ENCODE measurements around the gene CRYBG1. TPM values are rescaled to one million over a fixed set of nuclear protein-coding genes. Genes with fewer than 3 reads are reported as not detected.

CRYBG1 gene
- total RNA-seq, 1 experiment from 2014 or later, result 5.7 TPM

DNA sequence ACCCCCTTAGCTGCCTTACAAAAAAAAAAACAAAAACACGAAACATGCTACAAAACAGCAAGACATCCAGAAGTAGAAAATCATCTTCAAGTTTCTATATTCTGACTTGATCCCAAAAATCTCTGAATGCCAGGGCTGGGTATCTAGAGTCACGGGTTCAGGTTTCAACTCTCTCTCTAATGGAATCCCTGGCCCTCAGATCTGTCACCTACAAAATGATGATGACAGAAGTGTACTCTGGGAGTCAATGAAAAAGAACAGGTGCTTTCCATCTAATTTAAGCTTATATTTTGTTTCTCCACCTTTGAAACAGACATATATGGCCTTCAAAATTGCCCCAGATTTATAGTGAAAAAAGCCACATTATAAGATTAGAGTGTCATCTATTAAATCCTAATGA lies 250.5 kb downstream of the CRYBG1 start:
- no peak overlapping the region for H3K23ac ChIP-seq (ENCODE audit: insufficient read length, low read depth, low read length)
- no peaks in the 10 kb centered on the region for H3K27me3 ChIP-seq (ENCODE audit: insufficient read depth, low read length)
- no peak overlapping the region for H3K9ac ChIP-seq (ENCODE audit: extremely low read depth, insufficient read length, low read length)
- DNase-seq, result no peak
- H3K27ac Mint-ChIP-seq, result no peak overlapping the region
- no peak overlapping the region for H3K18ac ChIP-seq (ENCODE audit: insufficient read length, low read depth, low read length)
- no peak overlapping the region for H3K56ac ChIP-seq (ENCODE audit: insufficient read length, low read depth, low read length)
- no peaks in the 10 kb centered on the region for H3K23me2 ChIP-seq (ENCODE audit: insufficient read length, low read depth, low read length, poor library complexity, severe bottlenecking)
- no peak overlapping the region for H3K4me3 Mint-ChIP-seq
- H3K4me2 ChIP-seq (ENCODE audit: insufficient read depth, insufficient read length, low read length), result no peak overlapping the region
- H2BK12ac ChIP-seq (ENCODE audit: insufficient read length, low read depth, low read length), result no peak overlapping the region
- no peak overlapping the region for H3K27ac ChIP-seq (ENCODE audit: insufficient read length, low read depth, low read length)
- H2AFZ ChIP-seq (ENCODE audit: low read length), result no peak overlapping the region
- no peak overlapping the region for H3T11ph ChIP-seq (ENCODE audit: low read length)
- H3K79me1 ChIP-seq (ENCODE audit: insufficient read depth, low read depth, low read length, poor library complexity, severe bottlenecking), result no peaks in the 10 kb centered on the region
- H3K27me3 Mint-ChIP-seq (ENCODE audit: low read depth), result no peaks in the 10 kb centered on the region
- H4K5ac ChIP-seq (ENCODE audit: insufficient read length, low read depth, low read length), result no peak overlapping the region
- peaks cover 9% of the 10 kb centered on the region; the same call in 1 of the 2 replicates for H3K4me1 ChIP-seq (ENCODE audit: insufficient read depth, low read length)
- H2BK15ac ChIP-seq (ENCODE audit: low read depth, low read length), result no peak overlapping the region
- no peak overlapping the region for H3K4ac ChIP-seq (ENCODE audit: low read depth, low read length)
- no peaks in the 10 kb centered on the region for H3K79me2 ChIP-seq (ENCODE audit: insufficient read depth, low read length)
- WGBS (ENCODE audit: extremely low coverage, insufficient read length, low lambda C conversion rate), result no CpG with 5 or more reads among the region's 2 CpGs
- H2BK20ac ChIP-seq (ENCODE audit: low read depth, low read length, poor library complexity, severe bottlenecking), result no peak overlapping the region
- H2AK5ac ChIP-seq (ENCODE audit: insufficient read length, low read length), result no peak overlapping the region
- no peak overlapping the region for H4K8ac ChIP-seq (replicated peaks; ENCODE audit: insufficient read length, low read depth, low read length)
- H3K14ac ChIP-seq (ENCODE audit: insufficient read depth, low read length), result no peak overlapping the region
- H3K36me3 Mint-ChIP-seq (ENCODE audit: insufficient read depth in 1 of 3, low read depth in 3 of 3), result peaks cover 13 to 33% (median 13%) of the 10 kb centered on the region in 3 experiments
- H3K9me3 Mint-ChIP-seq, result peaks cover 10 to 16% of the 10 kb centered on the region in 2 experiments
- TF ChIP-seq, protein P1, sequence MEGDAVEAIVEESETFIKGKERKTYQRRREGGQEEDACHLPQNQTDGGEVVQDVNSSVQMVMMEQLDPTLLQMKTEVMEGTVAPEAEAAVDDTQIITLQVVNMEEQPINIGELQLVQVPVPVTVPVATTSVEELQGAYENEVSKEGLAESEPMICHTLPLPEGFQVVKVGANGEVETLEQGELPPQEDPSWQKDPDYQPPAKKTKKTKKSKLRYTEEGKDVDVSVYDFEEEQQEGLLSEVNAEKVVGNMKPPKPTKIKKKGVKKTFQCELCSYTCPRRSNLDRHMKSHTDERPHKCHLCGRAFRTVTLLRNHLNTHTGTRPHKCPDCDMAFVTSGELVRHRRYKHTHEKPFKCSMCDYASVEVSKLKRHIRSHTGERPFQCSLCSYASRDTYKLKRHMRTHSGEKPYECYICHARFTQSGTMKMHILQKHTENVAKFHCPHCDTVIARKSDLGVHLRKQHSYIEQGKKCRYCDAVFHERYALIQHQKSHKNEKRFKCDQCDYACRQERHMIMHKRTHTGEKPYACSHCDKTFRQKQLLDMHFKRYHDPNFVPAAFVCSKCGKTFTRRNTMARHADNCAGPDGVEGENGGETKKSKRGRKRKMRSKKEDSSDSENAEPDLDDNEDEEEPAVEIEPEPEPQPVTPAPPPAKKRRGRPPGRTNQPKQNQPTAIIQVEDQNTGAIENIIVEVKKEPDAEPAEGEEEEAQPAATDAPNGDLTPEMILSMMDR (conservative IDR thresholded peaks at IDR 0.05), result no peak
- no peaks in the 10 kb centered on the region for H4K20me1 ChIP-seq (ENCODE audit: control insufficient read depth, insufficient read depth, insufficient read length)
- H4K91ac ChIP-seq (ENCODE audit: insufficient read length, low read depth, low read length), result no peak overlapping the region
- no peak overlapping the region for H2BK120ac ChIP-seq (ENCODE audit: low read depth, low read length, poor library complexity, severe bottlenecking)
- H2BK5ac ChIP-seq (ENCODE audit: insufficient read length, low read length), result no peak overlapping the region
- H3K9me3 ChIP-seq (ENCODE audit: control insufficient read depth, low read depth, low read length), result no peaks in the 10 kb centered on the region
- peaks cover 53 to 66% of the 10 kb centered on the region in 2 experiments for H3K4me1 Mint-ChIP-seq
